WTC11 (cell line): ENCODE data around the gene ZNF768.

Experiments used
- ATF1 ChIP-seq: sonication (generic); formaldehyde crosslinking; IDR thresholded peaks from 2 replicates; pipeline ENCODE4 v1.8.1; 2023; ENCODE audit warnings: mild to moderate bottlenecking, moderate library complexity, missing genetic modification reagents
- CREM ChIP-seq: sonication (generic); formaldehyde crosslinking; IDR thresholded peaks from 2 replicates; pipeline ENCODE4 v1.8.1; 2022; ENCODE audit warnings: mild to moderate bottlenecking, missing genetic modification reagents, moderate library complexity
- ELF4 ChIP-seq: sonication (generic); formaldehyde crosslinking; IDR thresholded peaks from 2 replicates; pipeline ENCODE4 v1.8.1; 2022; ENCODE audit warnings: low read depth, mild to moderate bottlenecking, moderate library complexity, missing genetic modification reagents
- RORB ChIP-seq: fragments of 250-450 bp; sonication (Bioruptor Pico); IDR thresholded peaks from 2 replicates; pipeline ENCODE4 v1.9.0; 2021; ENCODE audit warnings: mild to moderate bottlenecking
- TCF7 ChIP-seq: sonication (generic); formaldehyde crosslinking; IDR thresholded peaks from 2 replicates; pipeline ENCODE4 v1.8.0; 2022; ENCODE audit warnings: mild to moderate bottlenecking, low read depth, missing genetic modification reagents, moderate library complexity
- ZNF138 ChIP-seq: sonication (generic); formaldehyde crosslinking; conservative IDR thresholded peaks from 2 replicates; pipeline ENCODE4 v1.8.1; 2022; ENCODE audit warnings: mild to moderate bottlenecking, moderate library complexity, missing genetic modification reagents
- ZNF263 ChIP-seq: sonication (generic); formaldehyde crosslinking; IDR thresholded peaks from 2 replicates; pipeline ENCODE4 v1.8.1; 2022; ENCODE audit warnings: low read depth, mild to moderate bottlenecking, moderate library complexity, missing genetic modification reagents
- ZNF317 ChIP-seq: sonication (generic); formaldehyde crosslinking; IDR thresholded peaks from 2 replicates; pipeline ENCODE4 v1.8.1; 2023; ENCODE audit warnings: low read depth, mild to moderate bottlenecking, moderate library complexity, missing genetic modification reagents, borderline replicate concordance
- ZNF512 ChIP-seq: sonication (generic); formaldehyde crosslinking; IDR thresholded peaks from 2 replicates; pipeline ENCODE4 v1.8.1; 2022; ENCODE audit warnings: missing genetic modification reagents, borderline replicate concordance
- TF ChIP-seq, protein P1 (sequence below): sonication (generic); formaldehyde crosslinking; IDR thresholded peaks from 2 replicates; pipeline ENCODE4 v1.8.1; 2023; ENCODE audit warnings: mild to moderate bottlenecking, missing genetic modification reagents, moderate library complexity
- TF ChIP-seq, protein P2 (sequence below): fragments of 200-600 bp; IDR thresholded peaks from 2 replicates; pipeline ENCODE4 v1.8.0; 2022; ENCODE audit warnings: antibody characterized with exemption
- TF ChIP-seq, protein P3 (sequence below): fragments of 250-450 bp; sonication (Bioruptor Pico); IDR thresholded peaks from 2 replicates; pipeline ENCODE4 v1.9.0; 2021; ENCODE audit warnings: mild to moderate bottlenecking, borderline replicate concordance
- TF ChIP-seq, protein P4 (sequence below): sonication (generic); formaldehyde crosslinking; conservative IDR thresholded peaks from 2 replicates; pipeline ENCODE4 v1.8.1; 2022; ENCODE audit warnings: mild to moderate bottlenecking, missing genetic modification reagents

- TF ChIP-seq, protein P1, sequence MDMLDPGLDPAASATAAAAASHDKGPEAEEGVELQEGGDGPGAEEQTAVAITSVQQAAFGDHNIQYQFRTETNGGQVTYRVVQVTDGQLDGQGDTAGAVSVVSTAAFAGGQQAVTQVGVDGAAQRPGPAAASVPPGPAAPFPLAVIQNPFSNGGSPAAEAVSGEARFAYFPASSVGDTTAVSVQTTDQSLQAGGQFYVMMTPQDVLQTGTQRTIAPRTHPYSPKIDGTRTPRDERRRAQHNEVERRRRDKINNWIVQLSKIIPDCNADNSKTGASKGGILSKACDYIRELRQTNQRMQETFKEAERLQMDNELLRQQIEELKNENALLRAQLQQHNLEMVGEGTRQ (CRISPR knock-in tag), result no peak
- TF ChIP-seq ELF4 (CRISPR knock-in tag) (no peak), RORB (CRISPR knock-in tag) (no peak), CREM (no peak), ZNF138 (CRISPR knock-in tag) (no peak), ZNF512 (CRISPR knock-in tag) (no peak), ATF1 (CRISPR knock-in tag) (no peak), TCF7 (CRISPR knock-in tag) (no peak), ZNF317 (CRISPR knock-in tag) (no peak), ZNF263 (CRISPR knock-in tag) (no peak)
- TF ChIP-seq, protein P2, sequence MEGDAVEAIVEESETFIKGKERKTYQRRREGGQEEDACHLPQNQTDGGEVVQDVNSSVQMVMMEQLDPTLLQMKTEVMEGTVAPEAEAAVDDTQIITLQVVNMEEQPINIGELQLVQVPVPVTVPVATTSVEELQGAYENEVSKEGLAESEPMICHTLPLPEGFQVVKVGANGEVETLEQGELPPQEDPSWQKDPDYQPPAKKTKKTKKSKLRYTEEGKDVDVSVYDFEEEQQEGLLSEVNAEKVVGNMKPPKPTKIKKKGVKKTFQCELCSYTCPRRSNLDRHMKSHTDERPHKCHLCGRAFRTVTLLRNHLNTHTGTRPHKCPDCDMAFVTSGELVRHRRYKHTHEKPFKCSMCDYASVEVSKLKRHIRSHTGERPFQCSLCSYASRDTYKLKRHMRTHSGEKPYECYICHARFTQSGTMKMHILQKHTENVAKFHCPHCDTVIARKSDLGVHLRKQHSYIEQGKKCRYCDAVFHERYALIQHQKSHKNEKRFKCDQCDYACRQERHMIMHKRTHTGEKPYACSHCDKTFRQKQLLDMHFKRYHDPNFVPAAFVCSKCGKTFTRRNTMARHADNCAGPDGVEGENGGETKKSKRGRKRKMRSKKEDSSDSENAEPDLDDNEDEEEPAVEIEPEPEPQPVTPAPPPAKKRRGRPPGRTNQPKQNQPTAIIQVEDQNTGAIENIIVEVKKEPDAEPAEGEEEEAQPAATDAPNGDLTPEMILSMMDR, result no peak
- TF ChIP-seq, protein P3, sequence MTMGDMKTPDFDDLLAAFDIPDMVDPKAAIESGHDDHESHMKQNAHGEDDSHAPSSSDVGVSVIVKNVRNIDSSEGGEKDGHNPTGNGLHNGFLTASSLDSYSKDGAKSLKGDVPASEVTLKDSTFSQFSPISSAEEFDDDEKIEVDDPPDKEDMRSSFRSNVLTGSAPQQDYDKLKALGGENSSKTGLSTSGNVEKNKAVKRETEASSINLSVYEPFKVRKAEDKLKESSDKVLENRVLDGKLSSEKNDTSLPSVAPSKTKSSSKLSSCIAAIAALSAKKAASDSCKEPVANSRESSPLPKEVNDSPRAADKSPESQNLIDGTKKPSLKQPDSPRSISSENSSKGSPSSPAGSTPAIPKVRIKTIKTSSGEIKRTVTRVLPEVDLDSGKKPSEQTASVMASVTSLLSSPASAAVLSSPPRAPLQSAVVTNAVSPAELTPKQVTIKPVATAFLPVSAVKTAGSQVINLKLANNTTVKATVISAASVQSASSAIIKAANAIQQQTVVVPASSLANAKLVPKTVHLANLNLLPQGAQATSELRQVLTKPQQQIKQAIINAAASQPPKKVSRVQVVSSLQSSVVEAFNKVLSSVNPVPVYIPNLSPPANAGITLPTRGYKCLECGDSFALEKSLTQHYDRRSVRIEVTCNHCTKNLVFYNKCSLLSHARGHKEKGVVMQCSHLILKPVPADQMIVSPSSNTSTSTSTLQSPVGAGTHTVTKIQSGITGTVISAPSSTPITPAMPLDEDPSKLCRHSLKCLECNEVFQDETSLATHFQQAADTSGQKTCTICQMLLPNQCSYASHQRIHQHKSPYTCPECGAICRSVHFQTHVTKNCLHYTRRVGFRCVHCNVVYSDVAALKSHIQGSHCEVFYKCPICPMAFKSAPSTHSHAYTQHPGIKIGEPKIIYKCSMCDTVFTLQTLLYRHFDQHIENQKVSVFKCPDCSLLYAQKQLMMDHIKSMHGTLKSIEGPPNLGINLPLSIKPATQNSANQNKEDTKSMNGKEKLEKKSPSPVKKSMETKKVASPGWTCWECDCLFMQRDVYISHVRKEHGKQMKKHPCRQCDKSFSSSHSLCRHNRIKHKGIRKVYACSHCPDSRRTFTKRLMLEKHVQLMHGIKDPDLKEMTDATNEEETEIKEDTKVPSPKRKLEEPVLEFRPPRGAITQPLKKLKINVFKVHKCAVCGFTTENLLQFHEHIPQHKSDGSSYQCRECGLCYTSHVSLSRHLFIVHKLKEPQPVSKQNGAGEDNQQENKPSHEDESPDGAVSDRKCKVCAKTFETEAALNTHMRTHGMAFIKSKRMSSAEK, result no peak
- TF ChIP-seq, protein P4, sequence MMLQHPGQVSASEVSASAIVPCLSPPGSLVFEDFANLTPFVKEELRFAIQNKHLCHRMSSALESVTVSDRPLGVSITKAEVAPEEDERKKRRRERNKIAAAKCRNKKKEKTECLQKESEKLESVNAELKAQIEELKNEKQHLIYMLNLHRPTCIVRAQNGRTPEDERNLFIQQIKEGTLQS (CRISPR knock-in tag), result no peak
These were observed 28.4 kb upstream of the ZNF768 start for GRCh38 chr16:30554557-30555314.
